SU-DHL-6 (cell line): ENCODE data around the gene ENOX2.

Experiments used
- CTCF ChIP-seq: fragments of 200-600 bp; sonication (generic); IDR thresholded peaks from one replicate; pipeline ENCODE4 v1.5.1; 2017; ENCODE audit warnings: antibody characterized with exemption, mild to moderate bottlenecking, low read length, moderate library complexity; ENCODE audit not compliant: insufficient read depth, poor library complexity, severe bottlenecking
- EZH2phosphoT487 ChIP-seq: fragments of 200-600 bp; sonication (generic), shearing (Covaris generic); conservative IDR thresholded peaks from 2 replicates; pipeline ENCODE4 v1.6.1; 2018; ENCODE audit warnings: mild to moderate bottlenecking, antibody characterized with exemption, low read length, moderate library complexity, mixed read lengths

GRCh38 chrX:130869239-130869638 lies 33.8 kb downstream of the ENOX2 start:
- no peak for TF ChIP-seq CTCF
- no peak for TF ChIP-seq EZH2phosphoT487
